Thyroid gland (tissue), 4 donors: ENCODE data around the gene C11orf91.

ENCODE experiments used
- POLR2A ChIP-seq, 2 donors: fragments of 450-650 bp; IDR thresholded peaks; one replicate each; pipeline ENCODE4 v1.6.1; 2017; ENCODE audit warnings: antibody characterized with exemption in 2 of 2, mild to moderate bottlenecking in 2 of 2, moderate library complexity in 1 of 2
- TF ChIP-seq, protein P1 (sequence below), 6 experiments: fragments of 200-600 bp in 3 of 6; fragments of 450-650 bp in 3 of 6; sonication (generic) in 3 of 6; IDR thresholded peaks; one replicate each; pipeline ENCODE4 v1.5.1; 2016 to 2019; ENCODE audit warnings: antibody characterized with exemption in 6 of 6, mild to moderate bottlenecking in 2 of 6, inconsistent platforms in 1 of 6, moderate library complexity in 1 of 6

DNA sequence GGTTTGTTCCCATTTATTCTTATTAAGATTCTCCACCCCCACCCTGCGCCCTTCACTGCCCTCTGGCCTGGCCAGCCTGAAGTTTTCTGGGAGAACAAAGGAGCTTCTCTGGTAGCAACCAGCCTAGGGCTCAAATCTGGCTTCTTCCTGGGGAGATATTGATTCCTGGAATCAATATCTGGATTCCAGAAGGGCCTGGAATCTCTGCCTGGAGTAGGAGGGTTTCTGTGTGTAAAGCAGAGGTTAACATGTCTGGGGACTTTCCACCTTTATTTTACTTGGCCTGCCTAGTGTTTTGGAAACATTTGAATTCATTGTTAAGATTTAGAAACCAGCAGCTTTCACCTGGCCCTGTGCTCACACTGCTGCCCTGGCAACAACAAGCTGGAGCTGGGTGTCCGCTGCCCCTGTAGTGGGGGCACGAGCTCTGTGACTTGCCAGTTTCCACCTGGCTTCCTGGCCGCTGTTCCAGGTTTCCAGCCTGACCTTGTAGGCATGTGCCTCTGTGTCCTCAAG, 5.5 kb downstream of the C11orf91 start:
- TF ChIP-seq, protein P1, sequence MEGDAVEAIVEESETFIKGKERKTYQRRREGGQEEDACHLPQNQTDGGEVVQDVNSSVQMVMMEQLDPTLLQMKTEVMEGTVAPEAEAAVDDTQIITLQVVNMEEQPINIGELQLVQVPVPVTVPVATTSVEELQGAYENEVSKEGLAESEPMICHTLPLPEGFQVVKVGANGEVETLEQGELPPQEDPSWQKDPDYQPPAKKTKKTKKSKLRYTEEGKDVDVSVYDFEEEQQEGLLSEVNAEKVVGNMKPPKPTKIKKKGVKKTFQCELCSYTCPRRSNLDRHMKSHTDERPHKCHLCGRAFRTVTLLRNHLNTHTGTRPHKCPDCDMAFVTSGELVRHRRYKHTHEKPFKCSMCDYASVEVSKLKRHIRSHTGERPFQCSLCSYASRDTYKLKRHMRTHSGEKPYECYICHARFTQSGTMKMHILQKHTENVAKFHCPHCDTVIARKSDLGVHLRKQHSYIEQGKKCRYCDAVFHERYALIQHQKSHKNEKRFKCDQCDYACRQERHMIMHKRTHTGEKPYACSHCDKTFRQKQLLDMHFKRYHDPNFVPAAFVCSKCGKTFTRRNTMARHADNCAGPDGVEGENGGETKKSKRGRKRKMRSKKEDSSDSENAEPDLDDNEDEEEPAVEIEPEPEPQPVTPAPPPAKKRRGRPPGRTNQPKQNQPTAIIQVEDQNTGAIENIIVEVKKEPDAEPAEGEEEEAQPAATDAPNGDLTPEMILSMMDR (IDR thresholded peaks at IDR 0.05) = no peak
- TF ChIP-seq POLR2A (IDR thresholded peaks at IDR 0.05) = no peak
